Measurements from ENCODE around the gene ASS1.
A peak's percentile ranks its signal among the peaks of the same experiment; 100 is the strongest.

The ASS1 gene

GRCh38 chr9:130458027-130458803, 13.5 kb downstream of the ASS1 start:
- DNase-seq, result no peak

GRCh38 chr9:130458804-130459067, 14.0 kb downstream of the ASS1 start:
- DNase-seq, result no peak

- DNase-seq, result no peak
Measured at GRCh38 chr9:130459151-130459550, 14.4 kb downstream of the ASS1 start.

GRCh38 chr9:130459941-130460669, 15.3 kb downstream of the ASS1 start:
- no peak for DNase-seq

- peak; percentile 33 for DNase-seq
Measured at GRCh38 chr9:130461218-130461630, 16.5 kb downstream of the ASS1 start.

- no peak for DNase-seq
Measured at GRCh38 chr9:130461731-130462130, 17.0 kb downstream of the ASS1 start.

- DNase-seq, result no peak
Measured at GRCh38 chr9:130462685-130463540, 18.2 kb downstream of the ASS1 start.

- no peak for DNase-seq
Measured at GRCh38 chr9:130463763-130464745, 19.3 kb downstream of the ASS1 start.

- DNase-seq, result no peak
Measured at GRCh38 chr9:130465383-130466096, 20.8 kb downstream of the ASS1 start.

GRCh38 chr9:130466537-130467217, 21.9 kb downstream of the ASS1 start:
- DNase-seq, result no peak

GRCh38 chr9:130467316-130467715, 22.6 kb downstream of the ASS1 start:
- peak; percentile 82 for DNase-seq

GRCh38 chr9:130468566-130468965, 23.8 kb downstream of the ASS1 start:
- no peak for DNase-seq

GRCh38 chr9:130470269-130470668, 25.5 kb downstream of the ASS1 start:
- DNase-seq, result no peak

GRCh38 chr9:130470950-130471349, 26.2 kb downstream of the ASS1 start:
- DNase-seq, result no peak

GRCh38 chr9:130471411-130472183, 26.8 kb downstream of the ASS1 start:
- DNase-seq, result no peak

- no peak for DNase-seq
Measured at GRCh38 chr9:130472184-130472705, 27.5 kb downstream of the ASS1 start.

GRCh38 chr9:130473009-130473408, 28.2 kb downstream of the ASS1 start:
- DNase-seq, result no peak

- DNase-seq, result no peak
Measured at GRCh38 chr9:130473566-130473965, 28.8 kb downstream of the ASS1 start.

GRCh38 chr9:130474106-130474505, 29.3 kb downstream of the ASS1 start:
- no peak for DNase-seq

- DNase-seq, result no peak
Measured at GRCh38 chr9:130476151-130476730, 31.5 kb downstream of the ASS1 start.
